Stimulated activated CD8-positive, alpha-beta memory T cell treated with anti-CD3 and anti-CD28 coated beads, Interleukin-2, amount 100 ng/mL, for 48 hours (primary cell): ENCODE data around the gene CELA2A.
"Not testable (repeated sequence)": the region's sequence is repeated elsewhere in the genome, so short reads cannot be mapped to it uniquely, and the experiment has no call there.

Source experiments
- DNase-seq, 2 donors: peaks; one replicate each; pipeline ENCODE4 v3.0.0-alpha.2; 2020; ENCODE audit warnings: low read depth in 2 of 2

CELA2A gene

GRCh38 chr1:15444468-15445389, 11.8 kb upstream of the CELA2A start:
- no peak for DNase-seq

GRCh38 chr1:15445390-15446122, 11.0 kb upstream of the CELA2A start:
- DNase-seq: no peak

DNA sequence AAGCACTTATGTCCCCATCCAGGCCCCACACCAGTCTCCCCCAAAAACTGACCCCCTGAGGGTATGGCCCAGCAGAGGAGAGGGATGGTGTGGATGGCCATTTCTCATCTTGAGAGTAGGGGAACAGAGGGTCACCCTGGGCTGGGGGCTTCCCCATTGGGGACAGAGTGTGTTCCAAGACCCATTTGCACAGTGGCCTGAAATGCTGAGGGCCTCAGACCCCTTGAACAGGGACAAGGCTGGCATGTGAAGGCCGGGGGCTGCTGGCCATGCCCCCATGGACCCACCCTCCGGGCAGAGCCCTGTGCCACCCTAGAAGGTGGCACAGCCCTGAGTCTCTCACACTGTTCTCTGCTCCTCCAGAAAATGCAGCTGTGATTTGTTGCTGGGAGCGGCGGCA, 10.3 kb upstream of the CELA2A start:
- DNase-seq: no peak

DNA sequence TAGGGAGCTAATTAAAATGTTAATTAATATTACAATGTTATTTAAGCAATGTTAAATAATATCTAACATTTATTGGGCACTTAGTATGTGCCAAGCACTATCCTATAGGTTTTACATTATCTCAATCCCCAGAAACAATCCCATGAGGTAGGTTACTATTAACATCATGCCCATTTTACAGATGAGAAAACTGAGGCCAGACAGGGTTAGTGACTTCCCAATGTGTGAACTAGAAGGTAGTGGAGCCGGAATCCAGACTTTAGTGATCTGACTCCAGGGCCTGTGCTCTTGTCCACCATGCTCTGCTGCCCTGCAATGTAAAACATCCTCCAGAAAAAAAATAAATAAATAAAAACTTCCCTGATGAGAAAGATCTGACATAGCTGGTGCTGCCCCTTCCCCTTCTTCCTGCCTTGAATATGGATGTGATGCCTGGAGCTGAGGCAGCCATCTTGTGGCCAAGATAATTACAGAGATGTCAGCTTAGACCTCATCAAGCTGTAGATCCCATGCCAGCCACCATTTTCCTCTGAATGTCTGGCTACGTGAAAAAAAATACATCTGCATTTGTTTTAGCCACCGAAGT, 7.6 kb upstream of the CELA2A start:
- DNase-seq: no peak

DNA sequence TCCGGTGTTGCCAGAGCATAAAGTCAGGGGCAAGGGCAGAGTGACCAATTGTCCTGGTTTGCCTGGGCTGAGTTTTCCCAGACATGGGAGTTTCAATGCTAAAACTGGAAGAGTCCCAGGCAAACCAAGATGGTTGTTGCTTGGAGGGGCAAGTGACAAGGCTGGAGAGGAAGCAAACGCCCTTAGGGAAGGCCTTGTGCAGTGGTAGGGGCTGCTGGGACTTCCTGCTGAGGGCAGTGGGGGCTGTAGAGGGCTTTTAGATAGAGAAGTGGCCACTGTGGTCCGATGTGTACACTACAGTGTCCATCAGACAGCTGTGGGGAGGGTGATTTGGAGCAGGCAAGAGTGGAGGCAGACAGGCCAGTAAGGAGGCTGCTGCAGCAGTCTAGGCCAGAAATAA, 7.0 kb upstream of the CELA2A start:
- DNase-seq: no peak

GRCh38 chr1:15451014-15451722, 5.4 kb upstream of the CELA2A start:
- no peak for DNase-seq

- DNase-seq: no peak
These were observed 4.3 kb upstream of the CELA2A start for GRCh38 chr1:15452216-15452615.

GRCh38 chr1:15452866-15453571, 3.5 kb upstream of the CELA2A start:
- no peak for DNase-seq

DNA sequence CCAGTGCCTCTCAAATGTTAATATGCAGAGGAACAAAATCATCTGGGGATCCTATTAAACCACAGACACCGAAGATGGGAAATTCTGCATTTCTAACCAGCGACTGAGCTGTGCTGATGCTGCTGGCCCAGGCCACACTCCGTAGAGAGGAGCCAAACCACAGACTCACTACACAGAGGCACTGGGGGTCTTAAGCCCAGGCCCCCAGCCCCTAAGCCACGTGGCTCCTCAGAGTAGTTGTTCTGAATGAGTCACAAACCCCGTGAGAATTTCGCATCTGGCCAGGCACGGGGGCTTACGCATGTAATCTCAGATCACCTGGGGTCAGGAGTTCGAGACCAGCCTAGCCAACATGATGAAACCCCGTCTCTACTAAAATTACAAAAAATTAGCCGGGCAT, 2.8 kb upstream of the CELA2A start:
- DNase-seq: no peak

DNA sequence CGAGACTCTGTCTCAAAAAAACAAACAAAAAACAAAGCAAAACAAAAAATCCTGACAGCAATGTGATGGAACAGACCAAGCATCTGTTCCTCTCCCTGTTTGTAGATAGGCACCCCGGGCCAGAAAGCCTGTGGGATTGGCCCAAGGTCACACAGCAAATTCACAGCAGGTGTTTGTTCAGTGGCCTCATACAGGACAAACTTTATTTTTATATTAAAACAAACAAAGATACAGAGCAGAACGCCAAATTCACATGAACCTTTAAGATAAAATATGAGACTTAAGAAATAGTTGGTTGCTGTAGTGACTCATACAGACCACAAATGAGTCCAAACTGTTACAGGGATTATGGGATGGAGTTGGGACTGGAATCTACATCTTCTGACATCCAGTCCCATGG, 2.3 kb upstream of the CELA2A start:
- DNase-seq: no peak

- DNase-seq: no peak
These were observed 1.0 kb upstream of the CELA2A start for GRCh38 chr1:15455522-15455921.

GRCh38 chr1:15457585-15457984, 1.1 kb downstream of the CELA2A start:
- DNase-seq: no peak

DNA sequence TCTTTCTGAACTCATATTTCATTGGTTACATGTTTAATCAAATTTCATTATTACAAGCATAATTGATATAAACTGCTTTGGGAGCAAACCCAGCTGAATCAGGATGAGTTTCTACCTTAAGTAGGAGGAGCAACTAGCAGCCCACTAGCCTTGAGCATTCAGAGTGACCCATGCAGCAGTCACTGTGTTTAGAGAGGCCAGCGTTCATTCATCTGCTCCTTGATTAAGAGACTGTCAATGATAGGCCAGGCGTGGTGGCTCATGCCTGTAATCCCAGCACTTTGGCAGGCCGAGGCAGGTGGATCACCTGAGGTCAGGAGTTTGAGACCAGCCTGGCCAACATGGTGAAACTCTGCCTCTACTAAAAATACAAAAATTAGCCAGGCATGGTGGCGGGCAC, 1.9 kb downstream of the CELA2A start:
- DNase-seq: not testable (repeated sequence)

- DNase-seq: no peak
These were observed 3.5 kb downstream of the CELA2A start for GRCh38 chr1:15459771-15460707.

GRCh38 chr1:15460708-15461095, 4.2 kb downstream of the CELA2A start:
- no peak for DNase-seq

DNA sequence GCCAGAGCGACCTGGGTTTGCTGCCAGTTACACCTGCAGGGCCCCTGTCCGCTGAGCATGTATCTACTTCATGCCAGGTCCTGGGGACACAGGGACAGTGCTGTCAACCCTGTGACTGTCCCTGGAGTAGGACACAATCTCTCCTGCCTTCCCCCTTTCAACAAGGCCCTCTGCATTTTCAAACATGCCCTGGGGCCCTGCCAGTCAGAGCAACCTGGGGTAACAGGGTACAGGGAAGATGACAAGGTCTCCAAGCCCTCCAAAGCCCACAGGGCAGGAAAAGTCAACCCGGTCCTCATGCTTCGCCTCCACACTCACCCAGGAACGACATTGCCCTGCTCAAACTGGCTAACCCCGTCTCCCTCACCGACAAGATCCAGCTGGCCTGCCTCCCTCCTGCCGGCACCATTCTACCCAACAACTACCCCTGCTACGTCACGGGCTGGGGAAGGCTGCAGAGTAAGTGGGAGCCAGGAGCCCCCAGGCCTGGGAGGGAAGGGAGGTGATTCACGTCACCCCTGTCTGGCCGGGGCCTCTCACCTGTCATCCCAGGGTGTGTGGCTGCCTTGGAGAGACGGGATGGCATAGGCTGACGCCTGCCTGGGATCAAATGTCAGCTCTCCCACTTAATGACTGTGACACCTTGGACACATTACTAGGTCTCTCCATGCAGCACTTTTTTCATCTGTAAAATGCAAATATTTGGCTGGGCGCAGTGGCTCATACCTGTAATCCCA, 6.7 kb downstream of the CELA2A start:
- DNase-seq: not testable (repeated sequence)

DNA sequence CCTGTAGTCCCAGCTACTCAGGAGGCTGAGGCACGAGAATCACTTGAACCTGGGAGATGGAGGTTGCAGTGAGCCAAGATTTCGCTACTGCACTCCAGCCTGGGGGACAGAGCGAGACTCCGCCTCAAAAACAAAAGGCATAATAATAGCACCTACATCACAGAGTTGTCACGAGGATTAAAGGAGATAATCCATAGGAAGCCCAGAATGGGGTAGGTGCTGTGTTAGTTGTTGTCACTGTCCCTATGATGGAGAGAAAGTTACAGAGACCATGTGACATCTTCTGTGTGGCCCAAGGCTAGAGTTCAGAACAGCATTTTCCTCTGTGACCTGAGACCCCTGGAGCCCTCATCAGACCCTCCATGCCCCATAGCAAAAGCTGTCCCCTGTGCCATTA, 7.4 kb downstream of the CELA2A start:
- not testable (repeated sequence) for DNase-seq

DNA sequence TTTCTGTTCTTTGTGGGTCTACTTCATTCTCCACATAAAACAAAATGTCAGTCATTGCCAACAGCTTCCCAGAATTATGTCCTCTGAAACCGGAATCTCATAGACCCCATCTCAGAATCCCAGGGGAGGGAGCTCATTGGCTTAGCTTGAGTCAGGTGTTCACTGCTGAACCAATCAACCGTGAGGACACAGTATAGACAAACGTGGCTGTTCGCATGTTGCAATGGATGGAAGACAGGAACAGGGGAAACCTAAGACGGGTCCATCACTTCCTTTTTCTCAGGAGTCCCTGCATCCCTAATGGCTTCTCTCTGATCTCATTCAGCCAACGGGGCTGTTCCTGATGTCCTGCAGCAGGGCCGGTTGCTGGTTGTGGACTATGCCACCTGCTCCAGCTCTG, 9.1 kb downstream of the CELA2A start:
- DNase-seq: no peak

- DNase-seq: not testable (repeated sequence)
These were observed 10.6 kb downstream of the CELA2A start for GRCh38 chr1:15466955-15467625.
